Spleen (tissue), 7 donors: Measurements from ENCODE around the gene CPLX1.

ENCODE experiments used
- POLR2A ChIP-seq, 3 donors: fragments of 450-650 bp; IDR thresholded peaks; one replicate each; pipeline ENCODE4 v1.5.1; 2017; ENCODE audit warnings: antibody characterized with exemption in 3 of 3, mild to moderate bottlenecking in 1 of 3
- POLR2AphosphoS5 ChIP-seq, 3 donors: sonication (generic); formaldehyde crosslinking; IDR thresholded peaks; one replicate each; pipeline ENCODE4 v1.5.1; 2017; ENCODE audit warnings: antibody characterized with exemption in 3 of 3
- TF ChIP-seq, protein P1 (sequence below), 11 experiments: fragments of 200-600 bp in 7 of 11; fragments of 450-650 bp in 4 of 11; sonication (generic) in 4 of 11; IDR thresholded peaks in 8 of 11; conservative IDR thresholded peaks in 3 of 11; 1 replicate in 7 of 11; 2 replicates in 4 of 11; pipeline versions ENCODE4 v1.4.0 to v1.8.0; 2016 to 2021; ENCODE audit warnings: antibody characterized with exemption in 11 of 11, inconsistent platforms in 4 of 11, mild to moderate bottlenecking in 1 of 11
- donor health status: DM: no; HTN: no; CAD: no; lungs with moderate emphysema.
- donor health status: DM: no; HTN: no; CAD: no.
- donor health status: DM: no; HTN: no; CAD: no.

GRCh38 chr4:770022-770421, 55.9 kb downstream of the CPLX1 start:
- TF ChIP-seq, protein P1, sequence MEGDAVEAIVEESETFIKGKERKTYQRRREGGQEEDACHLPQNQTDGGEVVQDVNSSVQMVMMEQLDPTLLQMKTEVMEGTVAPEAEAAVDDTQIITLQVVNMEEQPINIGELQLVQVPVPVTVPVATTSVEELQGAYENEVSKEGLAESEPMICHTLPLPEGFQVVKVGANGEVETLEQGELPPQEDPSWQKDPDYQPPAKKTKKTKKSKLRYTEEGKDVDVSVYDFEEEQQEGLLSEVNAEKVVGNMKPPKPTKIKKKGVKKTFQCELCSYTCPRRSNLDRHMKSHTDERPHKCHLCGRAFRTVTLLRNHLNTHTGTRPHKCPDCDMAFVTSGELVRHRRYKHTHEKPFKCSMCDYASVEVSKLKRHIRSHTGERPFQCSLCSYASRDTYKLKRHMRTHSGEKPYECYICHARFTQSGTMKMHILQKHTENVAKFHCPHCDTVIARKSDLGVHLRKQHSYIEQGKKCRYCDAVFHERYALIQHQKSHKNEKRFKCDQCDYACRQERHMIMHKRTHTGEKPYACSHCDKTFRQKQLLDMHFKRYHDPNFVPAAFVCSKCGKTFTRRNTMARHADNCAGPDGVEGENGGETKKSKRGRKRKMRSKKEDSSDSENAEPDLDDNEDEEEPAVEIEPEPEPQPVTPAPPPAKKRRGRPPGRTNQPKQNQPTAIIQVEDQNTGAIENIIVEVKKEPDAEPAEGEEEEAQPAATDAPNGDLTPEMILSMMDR (IDR thresholded peaks at IDR 0.05 in 8 of 11, conservative IDR thresholded peaks at IDR 0.05 in 3 of 11): no peak
- no peak for TF ChIP-seq POLR2A (IDR thresholded peaks at IDR 0.05)
- TF ChIP-seq POLR2AphosphoS5 (IDR thresholded peaks at IDR 0.05): no peak
